ENCODE data around the gene PHF10.

DNA sequence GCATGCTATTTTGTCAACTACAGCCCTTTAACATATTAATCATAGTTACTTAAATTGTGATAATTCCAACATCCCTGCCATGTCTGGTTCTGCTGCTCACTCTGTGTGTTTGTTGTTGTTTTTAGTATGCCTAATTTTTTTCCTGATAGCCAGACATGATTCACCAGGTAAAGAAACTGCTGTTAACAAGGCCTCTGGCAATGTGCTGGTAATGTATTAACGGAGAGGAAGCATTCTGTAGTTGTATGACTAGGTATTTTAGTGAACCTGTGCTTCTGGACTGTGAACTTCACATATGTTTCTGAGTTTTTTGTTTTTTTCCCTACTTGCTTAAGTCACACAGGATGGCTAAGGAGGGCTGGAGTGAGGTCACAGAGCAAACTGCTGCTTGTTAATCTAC is 22.3 kb upstream of the PHF10 start:
- TF ChIP-seq, protein P1, sequence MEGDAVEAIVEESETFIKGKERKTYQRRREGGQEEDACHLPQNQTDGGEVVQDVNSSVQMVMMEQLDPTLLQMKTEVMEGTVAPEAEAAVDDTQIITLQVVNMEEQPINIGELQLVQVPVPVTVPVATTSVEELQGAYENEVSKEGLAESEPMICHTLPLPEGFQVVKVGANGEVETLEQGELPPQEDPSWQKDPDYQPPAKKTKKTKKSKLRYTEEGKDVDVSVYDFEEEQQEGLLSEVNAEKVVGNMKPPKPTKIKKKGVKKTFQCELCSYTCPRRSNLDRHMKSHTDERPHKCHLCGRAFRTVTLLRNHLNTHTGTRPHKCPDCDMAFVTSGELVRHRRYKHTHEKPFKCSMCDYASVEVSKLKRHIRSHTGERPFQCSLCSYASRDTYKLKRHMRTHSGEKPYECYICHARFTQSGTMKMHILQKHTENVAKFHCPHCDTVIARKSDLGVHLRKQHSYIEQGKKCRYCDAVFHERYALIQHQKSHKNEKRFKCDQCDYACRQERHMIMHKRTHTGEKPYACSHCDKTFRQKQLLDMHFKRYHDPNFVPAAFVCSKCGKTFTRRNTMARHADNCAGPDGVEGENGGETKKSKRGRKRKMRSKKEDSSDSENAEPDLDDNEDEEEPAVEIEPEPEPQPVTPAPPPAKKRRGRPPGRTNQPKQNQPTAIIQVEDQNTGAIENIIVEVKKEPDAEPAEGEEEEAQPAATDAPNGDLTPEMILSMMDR (IDR thresholded peaks at IDR 0.05): no peak
- no peak for TF ChIP-seq POLR2A (IDR thresholded peaks at IDR 0.05)
